ENCODE results near the gene PLCH1.

DNA sequence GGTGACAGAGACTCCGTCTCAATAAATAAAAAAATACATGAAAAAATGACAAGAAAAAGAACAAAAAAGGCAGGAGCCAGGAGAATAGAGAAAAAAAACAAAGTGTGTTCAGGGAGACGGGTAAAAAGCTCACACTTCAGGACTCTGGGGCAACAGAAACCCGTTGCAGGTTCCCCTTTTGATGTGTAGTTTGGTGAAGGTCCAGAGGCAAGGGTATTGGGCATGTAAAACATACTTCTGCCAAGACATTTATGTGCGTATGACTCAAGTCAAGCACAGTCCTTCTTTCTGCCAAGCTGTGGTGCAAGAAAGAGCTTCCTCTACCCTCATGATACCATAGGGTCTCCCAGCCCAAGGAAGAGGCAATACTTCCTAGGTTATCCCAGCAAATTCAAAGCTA, 418.0 kb downstream of the PLCH1 start:
- TF ChIP-seq TEAD4 (IDR thresholded peaks at IDR 0.05; ENCODE audit: low read length) (no peak), TEAD4 (CRISPR knock-in tag; IDR thresholded peaks at IDR 0.05; ENCODE audit: borderline replicate concordance) (no peak), SIN3B (IDR thresholded peaks at IDR 0.05; ENCODE audit: low read depth) (no peak)

Measured in K562 (cell line).